GM23338 (cell line): Measurements from ENCODE around the gene ADAP1. TPM values are rescaled to one million over a fixed set of nuclear protein-coding genes. Genes with fewer than 3 reads are reported as not detected.
A peak's percentile ranks its signal among the peaks of the same experiment; 100 is the strongest.

Experiments used
- ATAC-seq: fragments of 200-7000 bp; cut with Tn5 transposase; 3 replicates; pipeline ENCODE4 v1.9.1; 2020
- DNase-seq: peaks from one replicate; pipeline ENCODE4 v3.0.0-alpha.2; 2015; ENCODE audit warnings: low spot score
- H2AFZ ChIP-seq: fragments of 200-600 bp; sonication (generic); 2 replicates; pipeline ENCODE4 v1.8.0; 2016; ENCODE audit warnings: antibody characterized with exemption, mild to moderate bottlenecking, moderate library complexity
- H3F3A ChIP-seq: fragments of 200-600 bp; sonication (generic); replicated peaks from 2 replicates; pipeline ENCODE4 v1.8.0; 2017; ENCODE audit warnings: antibody characterized with exemption, mixed run types, low read depth
- H3K27ac ChIP-seq: fragments of 200-600 bp; sonication (generic); 2 replicates; pipeline ENCODE4 v1.6.1; 2016; ENCODE audit warnings: low read depth
- H3K27me3 ChIP-seq: fragments of 200-600 bp; sonication (generic); 2 replicates; pipeline ENCODE4 v1.8.0; 2016; ENCODE audit warnings: mild to moderate bottlenecking, mixed run types, moderate library complexity; ENCODE audit not compliant: insufficient read depth
- H3K36me3 ChIP-seq: fragments of 200-600 bp; sonication (generic); 2 replicates; pipeline ENCODE4 v1.8.0; 2016; ENCODE audit warnings: mild to moderate bottlenecking; ENCODE audit not compliant: insufficient read depth
- H3K4me1 ChIP-seq: fragments of 200-600 bp; sonication (generic); 2 replicates; pipeline ENCODE4 v1.8.0; 2016; ENCODE audit warnings: mild to moderate bottlenecking, moderate library complexity; ENCODE audit not compliant: insufficient read depth
- H3K4me2 ChIP-seq: fragments of 200-600 bp; sonication (generic); 2 replicates; pipeline ENCODE4 v1.7.1; 2017; ENCODE audit warnings: mixed run types
- H3K4me3 ChIP-seq: fragments of 200-600 bp; sonication (generic); 2 replicates; pipeline ENCODE4 v1.6.1; 2016; ENCODE audit warnings: mixed run types
- H3K79me2 ChIP-seq: fragments of 200-600 bp; sonication (generic); replicated peaks from 2 replicates; pipeline ENCODE4 v1.8.0; 2017; ENCODE audit warnings: mild to moderate bottlenecking; ENCODE audit not compliant: insufficient read depth
- H3K9me2 ChIP-seq: fragments of 200-600 bp; sonication (generic); 2 replicates; pipeline ENCODE4 v1.8.0; 2017; ENCODE audit not compliant: insufficient read depth
- H4K20me1 ChIP-seq: fragments of 200-600 bp; sonication (generic); replicated peaks from 2 replicates; pipeline ENCODE4 v1.8.0; 2017; ENCODE audit warnings: mild to moderate bottlenecking; ENCODE audit not compliant: insufficient read depth
- H3K27ac Mint-ChIP-seq: 2 replicates; pipeline ENCODE4 v1.8.0; 2020; ENCODE audit warnings: inconsistent platforms, mild to moderate bottlenecking, moderate library complexity, mixed read lengths
- H3K27me3 Mint-ChIP-seq: 3 replicates; pipeline ENCODE4 v1.8.0; 2022; ENCODE audit warnings: low read depth, mild to moderate bottlenecking, moderate library complexity, mixed read lengths, inconsistent platforms; ENCODE audit not compliant: insufficient read depth, poor library complexity
- H3K36me3 Mint-ChIP-seq: 3 replicates; pipeline ENCODE4 v1.8.0; 2021; ENCODE audit warnings: low read depth, mild to moderate bottlenecking, inconsistent platforms, moderate library complexity, mixed read lengths
- H3K4me1 Mint-ChIP-seq: 3 replicates; pipeline ENCODE4 v1.8.0; 2020; ENCODE audit warnings: mild to moderate bottlenecking, inconsistent platforms, mixed read lengths
- H3K4me3 Mint-ChIP-seq: 3 replicates; pipeline ENCODE4 v1.8.0; 2021; ENCODE audit warnings: moderate library complexity, mild to moderate bottlenecking, inconsistent platforms, mixed read lengths
- H3K9me3 Mint-ChIP-seq: 3 replicates; pipeline ENCODE4 v1.8.0; 2020; ENCODE audit warnings: moderate library complexity, mild to moderate bottlenecking, inconsistent platforms, mixed read lengths
- CREB1 ChIP-seq: fragments of 250-450 bp; sonication (Bioruptor Pico); IDR thresholded peaks from 2 replicates; pipeline ENCODE4 v1.5.0; 2020; ENCODE audit warnings: low read depth, mild to moderate bottlenecking, moderate library complexity
- CTCF ChIP-seq, 2 experiments: fragments of 200-600 bp in 1 of 2; sonication (generic) in 1 of 2; conservative IDR thresholded peaks; 2 replicates each; pipeline versions ENCODE4 v1.5.1 to v1.6.1; 2016 to 2017; ENCODE audit warnings: antibody characterized with exemption in 2 of 2, low read depth in 2 of 2, mild to moderate bottlenecking in 2 of 2, moderate library complexity in 1 of 2
- ETS1 ChIP-seq: IDR thresholded peaks from 2 replicates; pipeline ENCODE4 v1.6.1; 2016; ENCODE audit warnings: antibody characterized with exemption
- NANOG ChIP-seq: IDR thresholded peaks from 2 replicates; pipeline ENCODE4 v1.6.1; 2016; ENCODE audit warnings: antibody characterized with exemption, borderline replicate concordance
- POLR2AphosphoS5 ChIP-seq: IDR thresholded peaks from 2 replicates; pipeline ENCODE4 v1.6.1; 2016; ENCODE audit warnings: antibody characterized with exemption, low read depth
- REST ChIP-seq: IDR thresholded peaks from one replicate; pipeline ENCODE4 v1.6.1; 2018; ENCODE audit warnings: antibody characterized with exemption; ENCODE audit not compliant: unreplicated experiment
- STAT1 ChIP-seq: IDR thresholded peaks from one replicate; pipeline ENCODE4 v1.6.1; 2016; ENCODE audit warnings: antibody characterized with exemption; ENCODE audit not compliant: unreplicated experiment
- ZNF114 ChIP-seq: fragments of 250-450 bp; sonication (Bioruptor Pico); IDR thresholded peaks from 2 replicates; pipeline ENCODE4 v1.5.0; 2020; ENCODE audit warnings: mild to moderate bottlenecking, moderate library complexity
- ZNF331 ChIP-seq: fragments of 250-450 bp; sonication (Bioruptor Pico); IDR thresholded peaks from 2 replicates; pipeline ENCODE4 v1.5.0; 2020; ENCODE audit warnings: low read depth, mild to moderate bottlenecking, moderate library complexity
- polyA plus RNA-seq: library from polyadenylated mRNA; unstranded; fragments of >200 nt; fragmentation: Nextera tagmentation; extraction: Ambion mirVana; gene quantifications from 2 replicates; pipeline ENCODE4 v1.2.1, GENCODE V29; 2016
- total RNA-seq: library from RNA; depleted of rRNA; stranded (reverse); fragments of >200 nt; shearing (Covaris generic); gene quantifications from 2 replicates; pipeline ENCODE4 v1.2.3, GENCODE V29; 2014

The ADAP1 gene
- total and polyA plus RNA-seq, 2 experiments from 2014 or later: 2.2 to 9.6 TPM

GRCh38 chr7:958221-959200, 4.0 kb upstream of the ADAP1 start:
- ATAC-seq: peak; percentile 15
- H3K27ac ChIP-seq: no peak overlapping the region
- Mint-ChIP-seq H3K27me3 (peaks cover 21% of the 10 kb centered on the region), H3K36me3 (no peaks in the 10 kb centered on the region; the same call in 2 of the 3 replicates), H3K27ac (no peak overlapping the region), H3K4me3 (no peak overlapping the region), H3K4me1 (peaks cover under 1% of the 10 kb centered on the region; the same call in 2 of the 3 replicates), H3K9me3 (no peaks in the 10 kb centered on the region; the same call in 2 of the 3 replicates)
- H3K79me2 ChIP-seq: no peaks in the 10 kb centered on the region
- no peaks in the 10 kb centered on the region for H4K20me1 ChIP-seq
- H3K36me3 ChIP-seq: no peaks in the 10 kb centered on the region
- no peaks in the 10 kb centered on the region for H3K9me2 ChIP-seq
- no peak for TF ChIP-seq NANOG
- TF ChIP-seq CTCF (conservative IDR thresholded peaks at IDR 0.05; ENCODE audit: low read depth in 2 of 2): peak; percentile 12 to 22; a peak in 1 of 4 replicates
- no peak for TF ChIP-seq ETS1
- TF ChIP-seq POLR2AphosphoS5: no peak
- no peak for TF ChIP-seq STAT1
- peaks cover 18% of the 10 kb centered on the region; the same call in 1 of the 2 replicates for H3K27me3 ChIP-seq
- DNase-seq: peak; percentile 51
- H2AFZ ChIP-seq: no peak overlapping the region
- peaks cover 6% of the 10 kb centered on the region; the same call in 1 of the 2 replicates for H3F3A ChIP-seq
- H3K4me2 ChIP-seq: no peak overlapping the region
- no peaks in the 10 kb centered on the region for H3K4me1 ChIP-seq
- no peak overlapping the region for H3K4me3 ChIP-seq

GRCh38 chr7:957418-958220, 3.1 kb upstream of the ADAP1 start:
- Histone ChIP-seq H3K4me1 (no peaks in the 10 kb centered on the region), H3K4me2 (no peak overlapping the region), H3K27ac (no peak overlapping the region), H3K36me3 (no peaks in the 10 kb centered on the region), H3K4me3 (no peak overlapping the region), H3K27me3 (peaks cover 24% of the 10 kb centered on the region), H2AFZ (no peak overlapping the region), H3K79me2 (no peaks in the 10 kb centered on the region), H3K9me2 (no peaks in the 10 kb centered on the region), H4K20me1 (no peaks in the 10 kb centered on the region), H3F3A (peaks cover 6% of the 10 kb centered on the region; the same call in 1 of the 2 replicates)
- ATAC-seq (peak; percentile 49), DNase-seq (peak; percentile 53)
- Mint-ChIP-seq H3K4me1 (no peaks in the 10 kb centered on the region; the same call in 1 of the 3 replicates), H3K9me3 (no peaks in the 10 kb centered on the region; the same call in 2 of the 3 replicates), H3K27me3 (peaks cover 18% of the 10 kb centered on the region), H3K36me3 (no peaks in the 10 kb centered on the region; the same call in 2 of the 3 replicates), H3K4me3 (no peak overlapping the region), H3K27ac (no peak overlapping the region)
- TF ChIP-seq ZNF331 (CRISPR knock-in tag): no peak
- no peak for TF ChIP-seq ZNF114 (CRISPR knock-in tag)
- TF ChIP-seq ETS1: no peak
- TF ChIP-seq STAT1: no peak
- TF ChIP-seq REST: no peak
- no peak for TF ChIP-seq NANOG
- no peak for TF ChIP-seq CREB1 (CRISPR knock-in tag)
- no peak; a peak in 2 of 4 replicates for TF ChIP-seq CTCF (conservative IDR thresholded peaks at IDR 0.05; ENCODE audit: low read depth in 2 of 2)
